Panc1 (cell line): Measurements from ENCODE around the gene GNAI3. TPM values are rescaled to one million over a fixed set of nuclear protein-coding genes. Genes with fewer than 3 reads are reported as not detected.

Experiments used
- ATAC-seq: fragments of 200-7000 bp; cut with Tn5 transposase; 2 replicates; pipeline ENCODE4 v1.9.1; 2020; ENCODE audit warnings: mild to moderate bottlenecking, moderate library complexity
- BruUV-seq: library from RNA; stranded (reverse); fragments of 400-500 nt; replicated peaks from 2 replicates; lab custom pipeline; 2021; lab: Mats Ljungman, UMichigan
- CTCF ChIA-PET: fragments of 300-600 bp; sonication (Branson Sonifier 250); formaldehyde crosslinking; loops from one replicate; lab custom pipeline; 2022; ENCODE audit warnings: antibody characterized with exemption; lab: Charles Lee
- POLR2A ChIA-PET: fragments of 300-600 bp; sonication (Branson Sonifier 250); formaldehyde crosslinking; loops from one replicate; lab custom pipeline; 2022; ENCODE audit warnings: antibody characterized with exemption; lab: Charles Lee
- DNase-seq: peaks from one replicate; pipeline ENCODE4 v3.0.0-alpha.2; 2010; ENCODE audit warnings: low read depth, low spot score
- H3K27ac ChIP-seq: 2 replicates; pipeline ENCODE4 v1.5.1; 2011; ENCODE audit warnings: mild to moderate bottlenecking, low read length, inconsistent platforms
- H3K27me3 ChIP-seq: fragments of 200-500 bp; sonication (Bioruptor generic); 2 replicates; pipeline ENCODE4 v1.6.0; 2014; ENCODE audit warnings: low read length, inconsistent platforms; ENCODE audit not compliant: control insufficient read depth, insufficient read depth
- H3K36me3 ChIP-seq: fragments of 200-500 bp; sonication (Bioruptor generic); 2 replicates; pipeline ENCODE4 v1.5.1; 2014; ENCODE audit warnings: inconsistent platforms, mild to moderate bottlenecking, low read length, moderate library complexity; ENCODE audit not compliant: control insufficient read depth, insufficient read depth
- H3K4me1 ChIP-seq: 2 replicates; pipeline ENCODE4 v1.5.1; 2011; ENCODE audit warnings: inconsistent platforms, mild to moderate bottlenecking, low read length, moderate library complexity; ENCODE audit not compliant: control insufficient read depth, insufficient read depth
- H3K4me3 ChIP-seq, 2 experiments: 2 replicates each; pipeline ENCODE4 v1.5.1; 2011 to 2012; ENCODE audit warnings: low read depth in 2 of 2, low read length in 2 of 2, mild to moderate bottlenecking in 2 of 2, inconsistent platforms in 1 of 2, moderate library complexity in 1 of 2
- H3K9me3 ChIP-seq: fragments of 200-500 bp; sonication (Bioruptor generic); 2 replicates; pipeline ENCODE4 v1.5.1; 2014; ENCODE audit warnings: low read depth, mild to moderate bottlenecking, inconsistent platforms, low read length, moderate library complexity; ENCODE audit not compliant: control insufficient read depth, insufficient read depth
- POLR2AphosphoS5 ChIP-seq: IDR thresholded peaks from 2 replicates; pipeline ENCODE4 v1.6.1; 2012; ENCODE audit warnings: mild to moderate bottlenecking, low read depth, low read length, moderate library complexity
- REST ChIP-seq, 2 experiments: IDR thresholded peaks; 2 replicates each; pipeline ENCODE4 v1.6.1; 2011 to 2012; ENCODE audit warnings: low read depth in 2 of 2, control low read depth in 1 of 2, low read length in 1 of 2, mild to moderate bottlenecking in 1 of 2, moderate library complexity in 1 of 2; ENCODE audit not compliant: insufficient read depth in 1 of 2
- SIN3A ChIP-seq: IDR thresholded peaks from 2 replicates; pipeline ENCODE4 v1.6.1; 2012; ENCODE audit warnings: low read depth, mild to moderate bottlenecking, low read length, moderate library complexity, borderline replicate concordance; ENCODE audit not compliant: insufficient read depth
- TCF7L2 ChIP-seq: IDR thresholded peaks from 2 replicates; pipeline ENCODE4 v1.6.1; 2011; ENCODE audit warnings: mild to moderate bottlenecking, low read depth, low read length, inconsistent platforms
- in situ Hi-C: cut with HindIII; loops from 2 replicates; pipeline ENCODE4 v1.10.0; 2016; ENCODE audit warnings: low sequenced_read_pairs, low pct_unique_long_range_greater_than_20kb
- intact Hi-C: fragments of 100-400 bp; cut with micrococcal nuclease; formaldehyde crosslinking; loops from one replicate; pipeline ENCODE4 v1.10.0; 2022; ENCODE audit not compliant: unreplicated experiment
- total RNA-seq: library from RNA; stranded (reverse); gene quantifications from one replicate; pipeline ENCODE4 v1.2.1, GENCODE V29; 2021; ENCODE audit not compliant: unreplicated experiment
- TF ChIP-seq, protein P1 (sequence below): fragments of 450-650 bp; IDR thresholded peaks from 2 replicates; pipeline ENCODE4 v1.5.1; 2017; ENCODE audit warnings: mild to moderate bottlenecking

GNAI3 gene
- total RNA-seq, 1 experiment from 2014 or later, result 6.4 TPM

GRCh38 chr1:109517337-109517736 lies 31.1 kb upstream of the GNAI3 start:
- POLR2A ChIA-PET, result no interaction called here
- H3K9me3 ChIP-seq, result no peaks in the 10 kb centered on the region
- H3K4me3 ChIP-seq, result no peak overlapping the region
- no peaks in the 10 kb centered on the region for H3K4me1 ChIP-seq
- H3K27ac ChIP-seq, result no peak overlapping the region
- no peak for TF ChIP-seq REST (IDR thresholded peaks at IDR 0.05; ENCODE audit: insufficient read depth in 1 of 2, low read depth in 2 of 2, low read length in 1 of 2)
- TF ChIP-seq SIN3A, result no peak
- TF ChIP-seq POLR2AphosphoS5, result no peak
- TF ChIP-seq TCF7L2, result no peak
- TF ChIP-seq, protein P1, sequence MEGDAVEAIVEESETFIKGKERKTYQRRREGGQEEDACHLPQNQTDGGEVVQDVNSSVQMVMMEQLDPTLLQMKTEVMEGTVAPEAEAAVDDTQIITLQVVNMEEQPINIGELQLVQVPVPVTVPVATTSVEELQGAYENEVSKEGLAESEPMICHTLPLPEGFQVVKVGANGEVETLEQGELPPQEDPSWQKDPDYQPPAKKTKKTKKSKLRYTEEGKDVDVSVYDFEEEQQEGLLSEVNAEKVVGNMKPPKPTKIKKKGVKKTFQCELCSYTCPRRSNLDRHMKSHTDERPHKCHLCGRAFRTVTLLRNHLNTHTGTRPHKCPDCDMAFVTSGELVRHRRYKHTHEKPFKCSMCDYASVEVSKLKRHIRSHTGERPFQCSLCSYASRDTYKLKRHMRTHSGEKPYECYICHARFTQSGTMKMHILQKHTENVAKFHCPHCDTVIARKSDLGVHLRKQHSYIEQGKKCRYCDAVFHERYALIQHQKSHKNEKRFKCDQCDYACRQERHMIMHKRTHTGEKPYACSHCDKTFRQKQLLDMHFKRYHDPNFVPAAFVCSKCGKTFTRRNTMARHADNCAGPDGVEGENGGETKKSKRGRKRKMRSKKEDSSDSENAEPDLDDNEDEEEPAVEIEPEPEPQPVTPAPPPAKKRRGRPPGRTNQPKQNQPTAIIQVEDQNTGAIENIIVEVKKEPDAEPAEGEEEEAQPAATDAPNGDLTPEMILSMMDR, result no peak
- DNase-seq (no peak), ATAC-seq (no peak)
- BruUV-seq, result no TSS peak
- CTCF ChIA-PET, result no interaction called here
- intact Hi-C loops, result no loop called here
- no peaks in the 10 kb centered on the region; the same call in 1 of the 2 replicates for H3K27me3 ChIP-seq
- in situ Hi-C loops, result no loop called here
- no peaks in the 10 kb centered on the region for H3K36me3 ChIP-seq

GRCh38 chr1:109521002-109521951 lies 27.1 kb upstream of the GNAI3 start:
- no peak overlapping the region for H3K27ac ChIP-seq
- in situ Hi-C loops (no loop called here), intact Hi-C loops (no loop called here)
- H3K27me3 ChIP-seq, result no peaks in the 10 kb centered on the region; the same call in 1 of the 2 replicates
- POLR2A ChIA-PET, result no interaction called here
- ATAC-seq (no peak), DNase-seq (no peak)
- no peaks in the 10 kb centered on the region for H3K4me1 ChIP-seq
- CTCF ChIA-PET, result no interaction called here
- TF ChIP-seq POLR2AphosphoS5, result no peak
- TF ChIP-seq TCF7L2, result no peak
- TF ChIP-seq REST (IDR thresholded peaks at IDR 0.05; ENCODE audit: insufficient read depth in 1 of 2, low read depth in 2 of 2, low read length in 1 of 2), result no peak
- no peak for TF ChIP-seq SIN3A
- TF ChIP-seq, protein P1, result no peak
- H3K9me3 ChIP-seq, result no peaks in the 10 kb centered on the region
- H3K4me3 ChIP-seq, result no peak overlapping the region
- BruUV-seq, result no TSS peak
- H3K36me3 ChIP-seq, result no peaks in the 10 kb centered on the region
